Measurements from ENCODE around the gene SORT1. TPM values are rescaled to one million over a fixed set of nuclear protein-coding genes. Genes with fewer than 3 reads are reported as not detected.

Gene SORT1
- total and polyA plus RNA-seq, 2 of the 13 experiments (the other 11 are each of a cell fraction or from before 2014, with no cell fraction given), result 32.4 to 93.0 TPM

DNA sequence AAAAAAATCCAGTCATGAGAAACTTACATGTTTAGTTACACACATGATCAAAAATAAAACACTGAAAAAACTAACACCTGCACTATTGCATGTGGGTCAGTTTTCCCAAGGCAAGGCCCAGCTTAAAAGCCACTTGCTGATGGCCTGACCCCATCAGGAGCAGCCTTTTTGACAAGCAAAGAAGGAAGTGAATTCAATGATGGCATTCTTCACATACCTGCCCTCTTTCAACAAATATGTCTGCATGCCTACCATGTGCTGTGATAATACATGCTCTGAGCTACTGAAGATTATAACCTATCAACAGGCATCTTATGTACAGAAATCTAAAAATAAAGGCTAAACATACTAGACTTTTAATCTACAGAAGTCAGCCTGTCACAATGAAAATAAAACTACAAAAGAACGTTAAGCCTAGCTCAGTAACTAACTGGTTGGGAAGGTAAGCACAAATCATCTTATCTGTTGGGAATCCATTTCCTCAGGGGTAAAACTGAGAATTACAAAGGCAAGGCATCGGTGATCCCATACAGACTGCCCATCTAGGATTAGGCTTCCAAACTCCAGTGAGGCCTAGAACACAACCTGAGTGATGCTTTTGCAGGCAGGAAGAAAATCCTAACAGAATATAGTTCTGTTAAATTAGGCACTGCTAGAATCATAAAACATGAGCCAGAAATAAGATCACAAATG is 14.5 kb downstream of the SORT1 start (continued):
- TF ChIP-seq, protein P1, sequence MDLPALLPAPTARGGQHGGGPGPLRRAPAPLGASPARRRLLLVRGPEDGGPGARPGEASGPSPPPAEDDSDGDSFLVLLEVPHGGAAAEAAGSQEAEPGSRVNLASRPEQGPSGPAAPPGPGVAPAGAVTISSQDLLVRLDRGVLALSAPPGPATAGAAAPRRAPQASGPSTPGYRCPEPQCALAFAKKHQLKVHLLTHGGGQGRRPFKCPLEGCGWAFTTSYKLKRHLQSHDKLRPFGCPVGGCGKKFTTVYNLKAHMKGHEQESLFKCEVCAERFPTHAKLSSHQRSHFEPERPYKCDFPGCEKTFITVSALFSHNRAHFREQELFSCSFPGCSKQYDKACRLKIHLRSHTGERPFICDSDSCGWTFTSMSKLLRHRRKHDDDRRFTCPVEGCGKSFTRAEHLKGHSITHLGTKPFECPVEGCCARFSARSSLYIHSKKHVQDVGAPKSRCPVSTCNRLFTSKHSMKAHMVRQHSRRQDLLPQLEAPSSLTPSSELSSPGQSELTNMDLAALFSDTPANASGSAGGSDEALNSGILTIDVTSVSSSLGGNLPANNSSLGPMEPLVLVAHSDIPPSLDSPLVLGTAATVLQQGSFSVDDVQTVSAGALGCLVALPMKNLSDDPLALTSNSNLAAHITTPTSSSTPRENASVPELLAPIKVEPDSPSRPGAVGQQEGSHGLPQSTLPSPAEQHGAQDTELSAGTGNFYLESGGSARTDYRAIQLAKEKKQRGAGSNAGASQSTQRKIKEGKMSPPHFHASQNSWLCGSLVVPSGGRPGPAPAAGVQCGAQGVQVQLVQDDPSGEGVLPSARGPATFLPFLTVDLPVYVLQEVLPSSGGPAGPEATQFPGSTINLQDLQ (CRISPR knock-in tag; IDR thresholded peaks at IDR 0.05), result no peak
- TF ChIP-seq CREB1 (IDR thresholded peaks at IDR 0.05) (no peak), CREB1 (CRISPR knock-in tag; IDR thresholded peaks at IDR 0.05) (no peak), ZNF7 (CRISPR knock-in tag; IDR thresholded peaks at IDR 0.05) (no peak), LCORL (IDR thresholded peaks at IDR 0.05) (no peak), LCORL (CRISPR knock-in tag; IDR thresholded peaks at IDR 0.05) (peak; percentile 38; the same call in 1 of the 2 replicates), FOXP1 (IDR thresholded peaks at IDR 0.05) (no peak), FOXP1 (CRISPR knock-in tag; IDR thresholded peaks at IDR 0.05) (no peak)
- TF ChIP-seq, protein P2, sequence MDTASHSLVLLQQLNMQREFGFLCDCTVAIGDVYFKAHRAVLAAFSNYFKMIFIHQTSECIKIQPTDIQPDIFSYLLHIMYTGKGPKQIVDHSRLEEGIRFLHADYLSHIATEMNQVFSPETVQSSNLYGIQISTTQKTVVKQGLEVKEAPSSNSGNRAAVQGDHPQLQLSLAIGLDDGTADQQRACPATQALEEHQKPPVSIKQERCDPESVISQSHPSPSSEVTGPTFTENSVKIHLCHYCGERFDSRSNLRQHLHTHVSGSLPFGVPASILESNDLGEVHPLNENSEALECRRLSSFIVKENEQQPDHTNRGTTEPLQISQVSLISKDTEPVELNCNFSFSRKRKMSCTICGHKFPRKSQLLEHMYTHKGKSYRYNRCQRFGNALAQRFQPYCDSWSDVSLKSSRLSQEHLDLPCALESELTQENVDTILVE (CRISPR knock-in tag; IDR thresholded peaks at IDR 0.05), result no peak
- TF ChIP-seq, protein P3, sequence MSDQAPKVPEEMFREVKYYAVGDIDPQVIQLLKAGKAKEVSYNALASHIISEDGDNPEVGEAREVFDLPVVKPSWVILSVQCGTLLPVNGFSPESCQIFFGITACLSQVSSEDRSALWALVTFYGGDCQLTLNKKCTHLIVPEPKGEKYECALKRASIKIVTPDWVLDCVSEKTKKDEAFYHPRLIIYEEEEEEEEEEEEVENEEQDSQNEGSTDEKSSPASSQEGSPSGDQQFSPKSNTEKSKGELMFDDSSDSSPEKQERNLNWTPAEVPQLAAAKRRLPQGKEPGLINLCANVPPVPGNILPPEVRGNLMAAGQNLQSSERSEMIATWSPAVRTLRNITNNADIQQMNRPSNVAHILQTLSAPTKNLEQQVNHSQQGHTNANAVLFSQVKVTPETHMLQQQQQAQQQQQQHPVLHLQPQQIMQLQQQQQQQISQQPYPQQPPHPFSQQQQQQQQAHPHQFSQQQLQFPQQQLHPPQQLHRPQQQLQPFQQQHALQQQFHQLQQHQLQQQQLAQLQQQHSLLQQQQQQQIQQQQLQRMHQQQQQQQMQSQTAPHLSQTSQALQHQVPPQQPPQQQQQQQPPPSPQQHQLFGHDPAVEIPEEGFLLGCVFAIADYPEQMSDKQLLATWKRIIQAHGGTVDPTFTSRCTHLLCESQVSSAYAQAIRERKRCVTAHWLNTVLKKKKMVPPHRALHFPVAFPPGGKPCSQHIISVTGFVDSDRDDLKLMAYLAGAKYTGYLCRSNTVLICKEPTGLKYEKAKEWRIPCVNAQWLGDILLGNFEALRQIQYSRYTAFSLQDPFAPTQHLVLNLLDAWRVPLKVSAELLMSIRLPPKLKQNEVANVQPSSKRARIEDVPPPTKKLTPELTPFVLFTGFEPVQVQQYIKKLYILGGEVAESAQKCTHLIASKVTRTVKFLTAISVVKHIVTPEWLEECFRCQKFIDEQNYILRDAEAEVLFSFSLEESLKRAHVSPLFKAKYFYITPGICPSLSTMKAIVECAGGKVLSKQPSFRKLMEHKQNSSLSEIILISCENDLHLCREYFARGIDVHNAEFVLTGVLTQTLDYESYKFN (CRISPR knock-in tag; conservative IDR thresholded peaks at IDR 0.05), result no peak; the same call in 1 of the 2 replicates
- TF ChIP-seq, protein P4, sequence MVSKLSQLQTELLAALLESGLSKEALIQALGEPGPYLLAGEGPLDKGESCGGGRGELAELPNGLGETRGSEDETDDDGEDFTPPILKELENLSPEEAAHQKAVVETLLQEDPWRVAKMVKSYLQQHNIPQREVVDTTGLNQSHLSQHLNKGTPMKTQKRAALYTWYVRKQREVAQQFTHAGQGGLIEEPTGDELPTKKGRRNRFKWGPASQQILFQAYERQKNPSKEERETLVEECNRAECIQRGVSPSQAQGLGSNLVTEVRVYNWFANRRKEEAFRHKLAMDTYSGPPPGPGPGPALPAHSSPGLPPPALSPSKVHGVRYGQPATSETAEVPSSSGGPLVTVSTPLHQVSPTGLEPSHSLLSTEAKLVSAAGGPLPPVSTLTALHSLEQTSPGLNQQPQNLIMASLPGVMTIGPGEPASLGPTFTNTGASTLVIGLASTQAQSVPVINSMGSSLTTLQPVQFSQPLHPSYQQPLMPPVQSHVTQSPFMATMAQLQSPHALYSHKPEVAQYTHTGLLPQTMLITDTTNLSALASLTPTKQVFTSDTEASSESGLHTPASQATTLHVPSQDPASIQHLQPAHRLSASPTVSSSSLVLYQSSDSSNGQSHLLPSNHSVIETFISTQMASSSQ (IDR thresholded peaks at IDR 0.05; ENCODE audit: low read depth), result no peak
- TF ChIP-seq, protein P4 (CRISPR knock-in tag; IDR thresholded peaks at IDR 0.05; ENCODE audit: borderline replicate concordance), result no peak
